HCT116 (cell line): ENCODE results near the gene FADS1. TPM values are rescaled to one million over a fixed set of nuclear protein-coding genes. Genes with fewer than 3 reads are reported as not detected.

Source experiments
- ATAC-seq: fragments of 200-7000 bp; cut with Tn5 transposase; 2 replicates; pipeline ENCODE4 v1.9.1; 2020; ENCODE audit warnings: mild to moderate bottlenecking, moderate library complexity
- BruUV-seq: library from RNA; stranded (reverse); fragments of 400-500 nt; replicated peaks from 2 replicates; lab custom pipeline; 2021; lab: Mats Ljungman, UMichigan
- CTCF ChIA-PET: fragments of 300-600 bp; sonication (Branson Sonifier 250); formaldehyde crosslinking; loops from one replicate; lab custom pipeline; 2021; ENCODE audit warnings: antibody characterized with exemption; lab: Charles Lee
- POLR2A ChIA-PET: fragments of 300-600, 350-600 bp; sonication (Branson Sonifier 250); formaldehyde crosslinking; loops from one replicate; lab custom pipeline; 2021; ENCODE audit warnings: antibody characterized with exemption; lab: Charles Lee
- RAD21 ChIA-PET, 2 experiments: fragments of 300-600 bp; sonication (Branson Sonifier 250); formaldehyde crosslinking; loops; one replicate each; lab custom pipeline; 2023; ENCODE audit warnings: low total read pairs in 2 of 2; ENCODE audit not compliant: uncharacterized antibody in 2 of 2, unreplicated experiment in 2 of 2, low non-redundant PET in 1 of 2; lab: Charles Lee
- DNase-seq: peaks from one replicate; pipeline ENCODE4 v3.0.0-alpha.2; 2010; ENCODE audit warnings: low read depth, low spot score
- H2AFZ ChIP-seq: fragments of 200-600 bp; shearing (Covaris generic), sonication (generic); 2 replicates; pipeline ENCODE4 v1.6.1; 2017; ENCODE audit warnings: low read depth, mixed run types, mixed read lengths, antibody characterized with exemption, low read length; ENCODE audit not compliant: poor library complexity, severe bottlenecking
- H3K27ac ChIP-seq: 2 replicates; pipeline ENCODE4 v1.5.1; 2012; ENCODE audit warnings: low read depth, low read length
- H3K27me3 ChIP-seq: fragments of 200-600 bp; sonication (generic); 2 replicates; pipeline ENCODE4 v1.6.1; 2016; ENCODE audit warnings: mixed run types, low read length, mixed read lengths; ENCODE audit not compliant: insufficient read depth
- H3K36me3 ChIP-seq, 2 experiments: fragments of 200-500 bp in 1 of 2; fragments of 200-600 bp in 1 of 2; sonication (Bioruptor generic) in 1 of 2; sonication (generic) in 1 of 2; 2 replicates each; pipeline versions ENCODE4 v1.5.1 to v1.6.1; 2014 to 2016; ENCODE audit warnings: low read length in 2 of 2, inconsistent platforms in 1 of 2, mixed read lengths in 1 of 2, mixed run types in 1 of 2; ENCODE audit not compliant: insufficient read depth in 2 of 2, control insufficient read depth in 1 of 2
- H3K4me1 ChIP-seq, 2 experiments: fragments of 200-600 bp in 1 of 2; sonication (generic) in 1 of 2; 2 replicates each; pipeline versions ENCODE4 v1.5.1 to v1.6.1; 2012 to 2017; ENCODE audit warnings: low read length in 2 of 2, inconsistent platforms in 1 of 2, mild to moderate bottlenecking in 1 of 2, mixed read lengths in 1 of 2, mixed run types in 1 of 2, moderate library complexity in 1 of 2; ENCODE audit not compliant: insufficient read depth in 2 of 2, control insufficient read depth in 1 of 2
- H3K4me2 ChIP-seq: fragments of 200-600 bp; sonication (generic); 2 replicates; pipeline ENCODE4 v1.6.1; 2017; ENCODE audit warnings: mixed run types, low read length, mixed read lengths
- H3K4me3 ChIP-seq, 2 experiments: fragments of 200-600 bp in 1 of 2; sonication (generic) in 1 of 2; replicated peaks in 1 of 2; 2 replicates each; pipeline ENCODE4 v1.5.1; 2011 to 2016; ENCODE audit warnings: low read length in 2 of 2, control low read depth in 1 of 2, low read depth in 1 of 2, mild to moderate bottlenecking in 1 of 2, mixed read lengths in 1 of 2, mixed run types in 1 of 2
- H3K79me2 ChIP-seq: fragments of 200-600 bp; sonication (generic); 2 replicates; pipeline ENCODE4 v1.6.1; 2017; ENCODE audit warnings: mild to moderate bottlenecking, mixed run types, low read length, moderate library complexity, mixed read lengths; ENCODE audit not compliant: insufficient read depth
- H3K9ac ChIP-seq: fragments of 200-600 bp; sonication (generic); 2 replicates; pipeline ENCODE4 v1.6.1; 2016; ENCODE audit warnings: low read length, mixed read lengths
- H3K9me2 ChIP-seq: fragments of 200-600 bp; sonication (generic), shearing (Covaris generic); 2 replicates; pipeline ENCODE4 v1.6.1; 2017; ENCODE audit warnings: mixed run types, mild to moderate bottlenecking, moderate library complexity; ENCODE audit not compliant: insufficient read depth
- H3K9me3 ChIP-seq, 2 experiments: fragments of 200-500 bp in 1 of 2; fragments of 200-600 bp in 1 of 2; sonication (Bioruptor generic) in 1 of 2; sonication (generic) in 1 of 2; 2 replicates each; pipeline ENCODE4 v1.6.1; 2014 to 2017; ENCODE audit warnings: low read length in 2 of 2, mixed read lengths in 2 of 2, inconsistent platforms in 1 of 2, low read depth in 1 of 2, mild to moderate bottlenecking in 1 of 2, mixed run types in 1 of 2, moderate library complexity in 1 of 2; ENCODE audit not compliant: control insufficient read depth in 1 of 2, insufficient read depth in 1 of 2
- H4K20me1 ChIP-seq: fragments of 200-600 bp; sonication (generic), shearing (Covaris generic); 2 replicates; pipeline ENCODE4 v1.6.1; 2017; ENCODE audit warnings: mixed run types, mild to moderate bottlenecking, moderate library complexity; ENCODE audit not compliant: insufficient read depth
- CEBPB ChIP-seq: IDR thresholded peaks from 2 replicates; pipeline ENCODE4 v1.6.1; 2012; ENCODE audit warnings: low read depth
- ELF1 ChIP-seq: IDR thresholded peaks from 2 replicates; pipeline ENCODE4 v1.6.1; 2012; ENCODE audit warnings: low read depth, borderline replicate concordance
- EZH2 ChIP-seq: fragments of 200-600 bp; sonication (generic); IDR thresholded peaks from 2 replicates; pipeline ENCODE4 v1.6.1; 2017; ENCODE audit warnings: antibody characterized with exemption, mixed run types
- POLR2A ChIP-seq: IDR thresholded peaks from 2 replicates; pipeline ENCODE4 v1.7.0; 2011; ENCODE audit warnings: borderline replicate concordance; ENCODE audit not compliant: insufficient read depth, insufficient read length; ENCODE audit errors: extremely low read depth
- SP1 ChIP-seq: IDR thresholded peaks from 2 replicates; pipeline ENCODE4 v1.6.1; 2012; ENCODE audit warnings: low read depth
- ZFX ChIP-seq: fragments of 450-650 bp; IDR thresholded peaks from 2 replicates; pipeline ENCODE4 v1.6.1; 2017
- intact Hi-C: fragments of 100-400 bp; cut with micrococcal nuclease; formaldehyde crosslinking; loops from 2 replicates; pipeline ENCODE4 v1.10.0; 2022
- total RNA-seq: library from RNA; stranded (reverse); gene quantifications from one replicate; pipeline ENCODE4 v1.2.1, GENCODE V29; 2021; ENCODE audit not compliant: unreplicated experiment
- TF ChIP-seq, protein P1 (sequence below): IDR thresholded peaks from 2 replicates; pipeline ENCODE4 v1.6.1; 2012
- TF ChIP-seq, protein P2 (sequence below): IDR thresholded peaks from 2 replicates; pipeline ENCODE4 v1.6.1; 2012; ENCODE audit warnings: low read depth
- TF ChIP-seq, protein P3 (sequence below), 3 experiments: fragments of 200-600 bp in 1 of 3; sonication (generic) in 1 of 3; IDR thresholded peaks in 2 of 3; conservative IDR thresholded peaks in 1 of 3; 2 replicates each; pipeline ENCODE4 v1.5.1; 2012 to 2017; ENCODE audit warnings: low read depth in 2 of 3, low read length in 2 of 3, antibody characterized with exemption in 1 of 3, borderline replicate concordance in 1 of 3, control low read depth in 1 of 3, mild to moderate bottlenecking in 1 of 3, mixed read lengths in 1 of 3, mixed run types in 1 of 3, moderate library complexity in 1 of 3; ENCODE audit not compliant: insufficient read depth in 1 of 3

Gene FADS1
- total RNA-seq, 1 experiment from 2014 or later: 56.6 TPM

DNA sequence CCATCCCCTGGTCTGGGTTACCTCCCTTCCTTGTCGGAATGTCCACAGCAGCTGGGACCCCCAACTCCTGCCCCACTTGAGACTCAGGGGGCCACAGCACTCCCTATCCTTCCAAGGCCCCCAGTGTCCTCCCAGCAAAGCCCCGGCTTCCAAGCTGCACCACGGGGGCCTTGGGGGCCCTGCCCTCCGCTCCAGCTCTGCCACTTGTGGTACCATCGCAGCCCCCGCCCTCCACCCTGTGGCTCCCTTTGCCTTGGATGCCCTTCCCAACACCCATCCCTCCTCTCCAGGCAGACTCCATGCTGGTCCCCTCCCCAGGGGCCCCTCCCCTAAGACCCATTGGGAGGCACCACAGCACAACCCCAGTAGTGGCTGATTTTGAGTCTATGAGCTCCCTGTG is 41.7 kb downstream of the FADS1 start:
- Histone ChIP-seq H3K9ac (no peak overlapping the region), H3K36me3 (peaks cover 0 to 7% of the 10 kb centered on the region in 2 experiments; a peak in 1 of 4 replicates), H3K27ac (no peak overlapping the region), H3K4me3 (no peak overlapping the region), H3K27me3 (no peaks in the 10 kb centered on the region), H3K4me1 (peaks cover 10 to 12% of the 10 kb centered on the region in 2 experiments), H3K9me3 (no peaks in the 10 kb centered on the region), H2AFZ (no peak overlapping the region), H4K20me1 (no peaks in the 10 kb centered on the region), H3K4me2 (no peak overlapping the region), H3K79me2 (no peaks in the 10 kb centered on the region), H3K9me2 (no peaks in the 10 kb centered on the region)
- TF ChIP-seq, protein P1, sequence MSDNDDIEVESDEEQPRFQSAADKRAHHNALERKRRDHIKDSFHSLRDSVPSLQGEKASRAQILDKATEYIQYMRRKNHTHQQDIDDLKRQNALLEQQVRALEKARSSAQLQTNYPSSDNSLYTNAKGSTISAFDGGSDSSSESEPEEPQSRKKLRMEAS: no peak
- TF ChIP-seq POLR2A (no peak), ZFX (no peak), EZH2 (no peak), SP1 (no peak), ELF1 (no peak), CEBPB (no peak)
- TF ChIP-seq, protein P2, sequence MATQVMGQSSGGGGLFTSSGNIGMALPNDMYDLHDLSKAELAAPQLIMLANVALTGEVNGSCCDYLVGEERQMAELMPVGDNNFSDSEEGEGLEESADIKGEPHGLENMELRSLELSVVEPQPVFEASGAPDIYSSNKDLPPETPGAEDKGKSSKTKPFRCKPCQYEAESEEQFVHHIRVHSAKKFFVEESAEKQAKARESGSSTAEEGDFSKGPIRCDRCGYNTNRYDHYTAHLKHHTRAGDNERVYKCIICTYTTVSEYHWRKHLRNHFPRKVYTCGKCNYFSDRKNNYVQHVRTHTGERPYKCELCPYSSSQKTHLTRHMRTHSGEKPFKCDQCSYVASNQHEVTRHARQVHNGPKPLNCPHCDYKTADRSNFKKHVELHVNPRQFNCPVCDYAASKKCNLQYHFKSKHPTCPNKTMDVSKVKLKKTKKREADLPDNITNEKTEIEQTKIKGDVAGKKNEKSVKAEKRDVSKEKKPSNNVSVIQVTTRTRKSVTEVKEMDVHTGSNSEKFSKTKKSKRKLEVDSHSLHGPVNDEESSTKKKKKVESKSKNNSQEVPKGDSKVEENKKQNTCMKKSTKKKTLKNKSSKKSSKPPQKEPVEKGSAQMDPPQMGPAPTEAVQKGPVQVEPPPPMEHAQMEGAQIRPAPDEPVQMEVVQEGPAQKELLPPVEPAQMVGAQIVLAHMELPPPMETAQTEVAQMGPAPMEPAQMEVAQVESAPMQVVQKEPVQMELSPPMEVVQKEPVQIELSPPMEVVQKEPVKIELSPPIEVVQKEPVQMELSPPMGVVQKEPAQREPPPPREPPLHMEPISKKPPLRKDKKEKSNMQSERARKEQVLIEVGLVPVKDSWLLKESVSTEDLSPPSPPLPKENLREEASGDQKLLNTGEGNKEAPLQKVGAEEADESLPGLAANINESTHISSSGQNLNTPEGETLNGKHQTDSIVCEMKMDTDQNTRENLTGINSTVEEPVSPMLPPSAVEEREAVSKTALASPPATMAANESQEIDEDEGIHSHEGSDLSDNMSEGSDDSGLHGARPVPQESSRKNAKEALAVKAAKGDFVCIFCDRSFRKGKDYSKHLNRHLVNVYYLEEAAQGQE: no peak
- TF ChIP-seq, protein P3, sequence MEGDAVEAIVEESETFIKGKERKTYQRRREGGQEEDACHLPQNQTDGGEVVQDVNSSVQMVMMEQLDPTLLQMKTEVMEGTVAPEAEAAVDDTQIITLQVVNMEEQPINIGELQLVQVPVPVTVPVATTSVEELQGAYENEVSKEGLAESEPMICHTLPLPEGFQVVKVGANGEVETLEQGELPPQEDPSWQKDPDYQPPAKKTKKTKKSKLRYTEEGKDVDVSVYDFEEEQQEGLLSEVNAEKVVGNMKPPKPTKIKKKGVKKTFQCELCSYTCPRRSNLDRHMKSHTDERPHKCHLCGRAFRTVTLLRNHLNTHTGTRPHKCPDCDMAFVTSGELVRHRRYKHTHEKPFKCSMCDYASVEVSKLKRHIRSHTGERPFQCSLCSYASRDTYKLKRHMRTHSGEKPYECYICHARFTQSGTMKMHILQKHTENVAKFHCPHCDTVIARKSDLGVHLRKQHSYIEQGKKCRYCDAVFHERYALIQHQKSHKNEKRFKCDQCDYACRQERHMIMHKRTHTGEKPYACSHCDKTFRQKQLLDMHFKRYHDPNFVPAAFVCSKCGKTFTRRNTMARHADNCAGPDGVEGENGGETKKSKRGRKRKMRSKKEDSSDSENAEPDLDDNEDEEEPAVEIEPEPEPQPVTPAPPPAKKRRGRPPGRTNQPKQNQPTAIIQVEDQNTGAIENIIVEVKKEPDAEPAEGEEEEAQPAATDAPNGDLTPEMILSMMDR (IDR thresholded peaks at IDR 0.05 in 2 of 3, conservative IDR thresholded peaks at IDR 0.05 in 1 of 3; ENCODE audit: borderline replicate concordance in 1 of 3, insufficient read depth in 1 of 3, low read depth in 2 of 3, low read length in 2 of 3): no peak
- POLR2A ChIA-PET: no interaction called here
- DNase-seq (no peak), ATAC-seq (no peak)
- intact Hi-C loops: no loop called here
- BruUV-seq: no TSS peak
- CTCF ChIA-PET: interaction anchor here (1.3 to 1.4 kb wide), 2 partner anchors 13 to 28 kb away, joined by 5 to 6 read pairs; no protein-coding TSS in a partner anchor
- RAD21 ChIA-PET: no interaction called here
